Bronchial epithelial cell (primary cell): ENCODE data around the gene TMEM263. TPM values are rescaled to one million over a fixed set of nuclear protein-coding genes. Genes with fewer than 3 reads are reported as not detected.

Source experiments
- DNase-seq: peaks from one replicate; pipeline ENCODE4 v3.0.0-alpha.2; 2010; ENCODE audit warnings: low read depth
- FAIRE-seq: peaks from 2 replicates; lab custom pipeline; 2011; peaks lifted over from hg19 to GRCh38; lab: Jason Lieb, UNC
- H3K27me3 ChIP-seq: 2 replicates; pipeline ENCODE4 v1.5.1; 2011; ENCODE audit warnings: low read length; ENCODE audit not compliant: control insufficient read depth, insufficient read depth
- H3K36me3 ChIP-seq: 2 replicates; pipeline ENCODE4 v1.5.1; 2011; ENCODE audit warnings: low read length; ENCODE audit not compliant: control insufficient read depth, insufficient read depth
- H3K4me3 ChIP-seq: 2 replicates; pipeline ENCODE4 v1.5.1; 2011; ENCODE audit warnings: mild to moderate bottlenecking, low read depth, low read length, control low read depth
- total RNA-seq: library from RNA; depleted of rRNA; stranded (reverse); fragments of >200 nt; gene quantifications from 2 replicates; pipeline ENCODE4 v1.2.1, GENCODE V29; 2014
- TF ChIP-seq, protein P1 (sequence below): IDR thresholded peaks from 2 replicates; pipeline ENCODE4 v1.5.1; 2011; ENCODE audit warnings: mild to moderate bottlenecking, moderate library complexity, low read length, control low read depth, inconsistent platforms; ENCODE audit not compliant: insufficient read depth, severe bottlenecking

TMEM263 gene
- total RNA-seq, 1 donor from 2014 or later, result 26.6 TPM

GRCh38 chr12:106962286-106962685 is 6.6 kb downstream of the TMEM263 start:
- TF ChIP-seq, protein P1, sequence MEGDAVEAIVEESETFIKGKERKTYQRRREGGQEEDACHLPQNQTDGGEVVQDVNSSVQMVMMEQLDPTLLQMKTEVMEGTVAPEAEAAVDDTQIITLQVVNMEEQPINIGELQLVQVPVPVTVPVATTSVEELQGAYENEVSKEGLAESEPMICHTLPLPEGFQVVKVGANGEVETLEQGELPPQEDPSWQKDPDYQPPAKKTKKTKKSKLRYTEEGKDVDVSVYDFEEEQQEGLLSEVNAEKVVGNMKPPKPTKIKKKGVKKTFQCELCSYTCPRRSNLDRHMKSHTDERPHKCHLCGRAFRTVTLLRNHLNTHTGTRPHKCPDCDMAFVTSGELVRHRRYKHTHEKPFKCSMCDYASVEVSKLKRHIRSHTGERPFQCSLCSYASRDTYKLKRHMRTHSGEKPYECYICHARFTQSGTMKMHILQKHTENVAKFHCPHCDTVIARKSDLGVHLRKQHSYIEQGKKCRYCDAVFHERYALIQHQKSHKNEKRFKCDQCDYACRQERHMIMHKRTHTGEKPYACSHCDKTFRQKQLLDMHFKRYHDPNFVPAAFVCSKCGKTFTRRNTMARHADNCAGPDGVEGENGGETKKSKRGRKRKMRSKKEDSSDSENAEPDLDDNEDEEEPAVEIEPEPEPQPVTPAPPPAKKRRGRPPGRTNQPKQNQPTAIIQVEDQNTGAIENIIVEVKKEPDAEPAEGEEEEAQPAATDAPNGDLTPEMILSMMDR, result no peak
- FAIRE-seq, result no peak
- Histone ChIP-seq H3K36me3 (no peaks in the 10 kb centered on the region), H3K27me3 (no peaks in the 10 kb centered on the region), H3K4me3 (no peak overlapping the region)
- no peak for DNase-seq

DNA sequence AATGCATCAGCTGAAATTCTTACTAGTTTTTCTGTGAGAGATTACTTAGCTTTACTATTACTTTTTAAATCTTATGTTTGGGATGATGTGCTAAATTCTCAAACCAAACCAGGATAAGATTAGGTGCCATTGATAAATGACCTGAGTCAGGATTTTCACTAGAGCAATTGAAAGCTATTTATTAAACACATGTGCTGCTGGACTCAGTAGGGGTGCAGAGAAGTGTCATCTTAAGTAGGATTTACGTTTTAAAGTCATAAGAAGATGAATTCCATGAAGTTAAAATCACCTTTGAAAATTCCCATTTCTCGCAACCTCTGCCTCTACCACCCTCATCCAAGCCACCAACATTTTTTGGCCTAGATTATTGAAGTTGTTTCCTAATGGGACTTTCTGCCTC is 8.8 kb downstream of the TMEM263 start:
- Histone ChIP-seq H3K36me3 (no peaks in the 10 kb centered on the region), H3K4me3 (no peak overlapping the region), H3K27me3 (no peaks in the 10 kb centered on the region)
- FAIRE-seq (no peak), DNase-seq (no peak)
- TF ChIP-seq, protein P1, result no peak

GRCh38 chr12:106971065-106971464 is 15.4 kb downstream of the TMEM263 start:
- no peak for FAIRE-seq
- H3K36me3 ChIP-seq, result peaks cover 4% of the 10 kb centered on the region
- TF ChIP-seq, protein P1, result no peak

DNA sequence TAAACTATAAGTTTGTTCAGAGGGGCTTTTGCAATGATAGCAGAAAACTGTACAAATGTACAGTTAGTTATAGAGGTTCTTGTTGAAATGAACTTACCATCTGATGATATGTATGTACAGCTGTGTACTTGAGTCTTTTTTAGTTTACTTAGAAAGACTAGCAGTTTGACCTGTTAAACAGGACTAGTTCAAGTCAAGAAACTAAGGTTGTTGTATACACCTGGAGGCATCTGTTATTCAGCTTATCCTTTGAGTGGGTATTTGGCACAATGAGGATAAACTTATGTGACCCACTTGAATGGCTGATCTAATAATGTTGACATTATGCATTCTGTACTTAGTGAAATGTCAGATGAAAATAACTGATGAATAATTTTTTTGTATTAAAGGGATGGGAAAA is 17.8 kb downstream of the TMEM263 start:
- no peak for DNase-seq
- FAIRE-seq, result no peak

More at GRCh38 chr12:106971065-106971464, 15.4 kb downstream of the TMEM263 start:
- no peak for DNase-seq
- Histone ChIP-seq H3K27me3 (no peaks in the 10 kb centered on the region), H3K4me3 (no peak overlapping the region)

GRCh38 chr12:106974511-106974910 is 18.8 kb downstream of the TMEM263 start:
- no peak for DNase-seq
- peaks cover 4% of the 10 kb centered on the region for H3K36me3 ChIP-seq
- TF ChIP-seq, protein P1, result no peak
- H3K27me3 ChIP-seq, result no peaks in the 10 kb centered on the region
- no peak overlapping the region for H3K4me3 ChIP-seq
- no peak for FAIRE-seq

More for the DNA sequence above, 17.8 kb downstream of the TMEM263 start:
- no peaks in the 10 kb centered on the region for H3K27me3 ChIP-seq
- H3K4me3 ChIP-seq, result no peak overlapping the region
- TF ChIP-seq, protein P1, result no peak
- H3K36me3 ChIP-seq, result peaks cover 4% of the 10 kb centered on the region

GRCh38 chr12:106975098-106975497 is 19.4 kb downstream of the TMEM263 start:
- no peak overlapping the region for H3K4me3 ChIP-seq
- no peaks in the 10 kb centered on the region for H3K27me3 ChIP-seq
- DNase-seq (no peak), FAIRE-seq (no peak)
- TF ChIP-seq, protein P1, result no peak
- H3K36me3 ChIP-seq, result peaks cover 4% of the 10 kb centered on the region
